ENCODE results near the gene NFYC.

DNA sequence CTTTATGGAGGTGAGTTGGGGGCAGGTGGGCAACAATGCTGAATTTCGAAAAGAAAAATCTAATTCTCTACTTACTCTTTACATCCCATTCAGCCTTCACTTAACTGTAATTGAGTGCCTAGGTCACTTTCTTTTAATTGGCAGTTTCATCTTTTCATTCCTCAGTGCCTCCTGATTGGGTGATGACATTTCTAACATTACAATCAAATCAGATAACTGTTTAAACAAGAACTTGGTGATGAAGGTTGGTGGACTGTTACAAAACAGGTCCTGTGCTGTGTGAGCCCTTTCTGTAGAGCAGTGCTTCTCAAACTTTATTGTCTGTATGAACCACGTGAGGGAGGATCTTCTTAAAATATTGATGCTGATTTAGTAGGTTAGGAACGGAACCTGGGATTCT, 51.9 kb downstream of the NFYC start:
- TF ChIP-seq, protein P1, sequence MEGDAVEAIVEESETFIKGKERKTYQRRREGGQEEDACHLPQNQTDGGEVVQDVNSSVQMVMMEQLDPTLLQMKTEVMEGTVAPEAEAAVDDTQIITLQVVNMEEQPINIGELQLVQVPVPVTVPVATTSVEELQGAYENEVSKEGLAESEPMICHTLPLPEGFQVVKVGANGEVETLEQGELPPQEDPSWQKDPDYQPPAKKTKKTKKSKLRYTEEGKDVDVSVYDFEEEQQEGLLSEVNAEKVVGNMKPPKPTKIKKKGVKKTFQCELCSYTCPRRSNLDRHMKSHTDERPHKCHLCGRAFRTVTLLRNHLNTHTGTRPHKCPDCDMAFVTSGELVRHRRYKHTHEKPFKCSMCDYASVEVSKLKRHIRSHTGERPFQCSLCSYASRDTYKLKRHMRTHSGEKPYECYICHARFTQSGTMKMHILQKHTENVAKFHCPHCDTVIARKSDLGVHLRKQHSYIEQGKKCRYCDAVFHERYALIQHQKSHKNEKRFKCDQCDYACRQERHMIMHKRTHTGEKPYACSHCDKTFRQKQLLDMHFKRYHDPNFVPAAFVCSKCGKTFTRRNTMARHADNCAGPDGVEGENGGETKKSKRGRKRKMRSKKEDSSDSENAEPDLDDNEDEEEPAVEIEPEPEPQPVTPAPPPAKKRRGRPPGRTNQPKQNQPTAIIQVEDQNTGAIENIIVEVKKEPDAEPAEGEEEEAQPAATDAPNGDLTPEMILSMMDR (IDR thresholded peaks at IDR 0.05; ENCODE audit: borderline replicate concordance, extremely low read depth, low read length, poor library complexity, severe bottlenecking), result no peak
- no peak for TF ChIP-seq EZH2 (IDR thresholded peaks at IDR 0.05; ENCODE audit: borderline replicate concordance, low read depth, low read length, severe bottlenecking)

Measured in DND-41 (cell line).